Measurements from ENCODE around the gene TMCO6.

Gene TMCO6

DNA sequence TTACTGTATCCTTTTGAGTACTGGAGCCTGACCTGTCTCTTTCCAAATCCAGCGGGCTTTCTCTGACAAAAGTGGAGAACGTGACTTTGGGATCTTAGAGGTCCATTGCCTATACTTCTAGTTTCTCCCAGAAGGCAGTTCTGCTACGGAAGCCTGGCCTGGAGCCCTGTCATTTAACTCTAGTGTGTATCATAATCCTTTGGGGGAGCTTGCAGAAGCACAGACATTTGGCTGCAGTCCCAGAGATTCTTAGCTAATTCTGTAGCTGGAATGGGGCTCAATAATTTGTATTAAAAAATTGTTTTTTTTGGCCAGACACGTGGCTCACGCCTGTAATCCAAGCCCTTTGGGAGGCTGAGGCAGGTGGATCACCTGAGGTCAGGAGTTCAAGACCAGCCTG, 55.0 kb downstream of the TMCO6 start:
- no peak for TF ChIP-seq CTCF (IDR thresholded peaks at IDR 0.05; ENCODE audit: low read length, missing control alignments)
- peak; percentile 46 for DNase-seq (ENCODE audit: low read depth)
- H3K4me3 ChIP-seq (replicated peaks; ENCODE audit: low read depth, low read length) = no peak overlapping the region

All from fibroblast of pulmonary artery (primary cell).